Effector memory CD4-positive, alpha-beta T cell (primary cell): ENCODE results near the gene RASA3.

Source experiments
- DNase-seq, 3 donors: peaks; one replicate each; pipeline ENCODE4 v3.0.0-alpha.2; 2020
- H3K27ac ChIP-seq: 2 replicates; pipeline ENCODE4 v1.7.0; 2013; ENCODE audit warnings: mild to moderate bottlenecking, low read length, moderate library complexity; ENCODE audit not compliant: insufficient read depth, poor library complexity, severe bottlenecking
- H3K27me3 ChIP-seq: replicated peaks from 2 replicates; pipeline ENCODE4 v1.7.0; 2013; ENCODE audit warnings: mild to moderate bottlenecking, low read length; ENCODE audit not compliant: insufficient read depth, control insufficient read depth, poor library complexity, severe bottlenecking
- H3K36me3 ChIP-seq: 2 replicates; pipeline ENCODE4 v1.7.0; 2013; ENCODE audit warnings: mild to moderate bottlenecking, low read length, moderate library complexity; ENCODE audit not compliant: control insufficient read depth, insufficient read depth
- H3K4me1 ChIP-seq: 2 replicates; pipeline ENCODE4 v1.7.0; 2013; ENCODE audit warnings: low read length, mild to moderate bottlenecking; ENCODE audit not compliant: control insufficient read depth, insufficient read depth, poor library complexity, severe bottlenecking
- H3K4me3 ChIP-seq: 2 replicates; pipeline ENCODE4 v1.7.0; 2013; ENCODE audit warnings: low read length, low read depth, mild to moderate bottlenecking; ENCODE audit not compliant: insufficient read depth, poor library complexity, severe bottlenecking
- H3K9me3 ChIP-seq: 2 replicates; pipeline ENCODE4 v1.7.0; 2013; ENCODE audit warnings: mild to moderate bottlenecking, low read length, moderate library complexity; ENCODE audit not compliant: control insufficient read depth

The RASA3 gene

DNA sequence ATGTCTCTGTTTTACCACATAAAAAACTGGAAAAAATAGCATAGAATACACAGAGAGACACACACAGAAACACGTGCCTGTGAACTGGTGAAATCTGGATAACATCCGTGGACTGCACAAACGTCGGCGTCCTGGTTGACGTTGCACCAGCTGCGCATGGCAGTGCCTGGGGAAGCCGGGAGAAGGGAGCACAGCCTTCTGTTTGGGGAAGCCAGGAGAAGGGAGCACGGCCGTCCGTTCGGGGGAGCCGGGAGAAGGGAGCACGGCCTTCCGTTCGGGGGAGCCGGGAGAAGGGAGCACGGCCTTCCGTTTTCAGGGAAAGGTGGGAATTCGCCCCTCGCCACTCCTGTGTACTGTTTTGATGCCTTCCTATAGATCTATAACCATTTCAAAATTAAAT, 94.7 kb downstream of the RASA3 start:
- Histone ChIP-seq H3K36me3 (peaks cover 81% of the 10 kb centered on the region), H3K9me3 (no peaks in the 10 kb centered on the region), H3K27me3 (no peaks in the 10 kb centered on the region), H3K4me3 (no peak overlapping the region), H3K27ac (no peak overlapping the region), H3K4me1 (peaks cover 6% of the 10 kb centered on the region)
- DNase-seq: no peak

DNA sequence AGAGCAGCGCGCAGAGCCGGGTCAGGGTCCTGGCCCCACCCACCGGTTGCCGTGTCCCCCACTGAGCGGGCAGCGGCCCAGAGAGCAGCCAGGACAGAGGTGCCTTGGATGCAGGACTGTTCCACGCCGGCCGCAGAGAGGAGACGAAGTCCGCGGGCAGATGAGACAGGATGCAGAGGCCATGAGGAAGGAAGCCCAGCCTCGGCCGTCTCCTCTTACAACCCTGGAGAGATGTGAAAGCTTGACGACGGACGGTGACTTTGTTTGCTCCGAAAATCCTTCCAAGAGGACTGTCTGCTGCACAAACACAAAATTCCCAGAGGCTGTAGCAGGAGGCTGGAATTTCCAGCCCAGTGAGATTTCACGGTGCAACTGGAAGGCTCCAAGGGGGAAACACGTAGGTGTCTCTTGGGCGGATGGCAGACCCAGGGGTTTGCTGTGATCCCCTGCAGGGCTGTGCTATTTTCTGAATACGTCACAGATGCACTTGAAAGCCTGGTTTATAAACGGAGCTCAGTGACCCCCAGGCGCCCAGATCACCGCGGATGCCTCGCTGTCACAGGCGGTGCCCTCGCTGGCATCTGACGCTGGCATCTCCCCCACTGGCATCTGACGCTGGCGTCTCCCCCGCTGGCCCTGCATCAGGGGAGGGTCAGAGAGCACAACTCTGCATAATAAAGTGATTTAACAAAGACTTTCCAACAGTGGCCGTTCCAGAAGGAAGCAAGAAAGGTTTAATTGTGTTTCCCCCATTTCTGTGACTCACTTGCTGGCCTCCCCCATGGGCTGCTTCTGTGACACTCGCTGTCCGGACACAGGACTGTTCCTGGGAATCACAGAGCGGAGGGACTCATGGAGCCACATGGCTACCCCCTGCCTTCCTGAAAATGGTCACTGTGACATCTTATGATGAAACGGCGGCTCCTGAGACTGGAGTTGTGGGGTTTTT, 96.6 kb downstream of the RASA3 start:
- peaks cover 76% of the 10 kb centered on the region for H3K36me3 ChIP-seq
- DNase-seq: no peak
- H3K4me1 ChIP-seq: peaks cover 6% of the 10 kb centered on the region
- H3K27ac ChIP-seq: no peak overlapping the region
- H3K9me3 ChIP-seq: no peaks in the 10 kb centered on the region
- H3K4me3 ChIP-seq: no peak overlapping the region
- no peaks in the 10 kb centered on the region for H3K27me3 ChIP-seq

DNA sequence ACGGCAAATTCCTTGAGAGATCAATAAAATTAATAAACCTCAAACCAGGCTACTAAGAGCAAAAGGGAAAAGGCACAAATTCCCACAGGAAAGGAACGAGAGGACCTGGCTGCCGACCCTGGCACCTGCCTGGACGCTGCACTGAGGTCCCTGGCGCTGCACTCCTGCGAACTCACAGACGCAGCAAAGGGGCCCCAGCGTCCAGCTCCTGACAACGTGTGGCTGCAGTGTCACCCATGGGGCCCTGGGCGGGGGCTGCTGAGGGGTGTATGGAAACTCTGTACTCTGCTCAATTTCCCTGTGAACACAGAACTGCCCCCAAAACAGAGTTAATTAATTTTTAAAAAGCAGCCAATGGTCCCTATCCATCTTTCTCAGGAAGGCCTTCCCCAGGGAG, 97.2 kb downstream of the RASA3 start:
- Histone ChIP-seq H3K36me3 (peaks cover 78% of the 10 kb centered on the region), H3K4me3 (no peak overlapping the region), H3K9me3 (no peaks in the 10 kb centered on the region), H3K27ac (no peak overlapping the region), H3K4me1 (peaks cover 6% of the 10 kb centered on the region), H3K27me3 (no peaks in the 10 kb centered on the region)
- no peak for DNase-seq

DNA sequence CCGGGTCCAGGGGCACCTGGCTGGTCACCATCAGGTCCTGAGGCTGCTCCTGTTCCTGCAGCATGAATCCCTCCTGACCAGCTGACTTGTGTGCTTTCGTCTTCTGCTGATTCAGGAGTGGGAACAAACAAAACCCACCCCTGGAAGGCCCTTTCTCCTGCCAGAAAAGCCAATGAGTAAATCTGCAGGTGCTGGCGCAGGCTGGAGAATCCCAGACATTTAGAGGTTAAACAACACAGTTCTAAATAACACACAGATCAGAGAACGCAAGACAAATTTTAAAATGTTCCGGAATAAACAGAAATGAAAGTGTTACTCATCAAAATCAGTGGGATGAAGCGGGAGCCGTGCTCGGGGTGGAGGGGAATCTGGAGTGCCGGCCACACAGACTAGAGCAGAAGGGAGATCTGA, 97.9 kb downstream of the RASA3 start:
- H3K36me3 ChIP-seq: peaks cover 77% of the 10 kb centered on the region
- no peak for DNase-seq
- H3K27me3 ChIP-seq: no peaks in the 10 kb centered on the region
- no peak overlapping the region for H3K27ac ChIP-seq
- no peak overlapping the region for H3K4me3 ChIP-seq
- H3K4me1 ChIP-seq: peaks cover 6% of the 10 kb centered on the region
- H3K9me3 ChIP-seq: no peaks in the 10 kb centered on the region

DNA sequence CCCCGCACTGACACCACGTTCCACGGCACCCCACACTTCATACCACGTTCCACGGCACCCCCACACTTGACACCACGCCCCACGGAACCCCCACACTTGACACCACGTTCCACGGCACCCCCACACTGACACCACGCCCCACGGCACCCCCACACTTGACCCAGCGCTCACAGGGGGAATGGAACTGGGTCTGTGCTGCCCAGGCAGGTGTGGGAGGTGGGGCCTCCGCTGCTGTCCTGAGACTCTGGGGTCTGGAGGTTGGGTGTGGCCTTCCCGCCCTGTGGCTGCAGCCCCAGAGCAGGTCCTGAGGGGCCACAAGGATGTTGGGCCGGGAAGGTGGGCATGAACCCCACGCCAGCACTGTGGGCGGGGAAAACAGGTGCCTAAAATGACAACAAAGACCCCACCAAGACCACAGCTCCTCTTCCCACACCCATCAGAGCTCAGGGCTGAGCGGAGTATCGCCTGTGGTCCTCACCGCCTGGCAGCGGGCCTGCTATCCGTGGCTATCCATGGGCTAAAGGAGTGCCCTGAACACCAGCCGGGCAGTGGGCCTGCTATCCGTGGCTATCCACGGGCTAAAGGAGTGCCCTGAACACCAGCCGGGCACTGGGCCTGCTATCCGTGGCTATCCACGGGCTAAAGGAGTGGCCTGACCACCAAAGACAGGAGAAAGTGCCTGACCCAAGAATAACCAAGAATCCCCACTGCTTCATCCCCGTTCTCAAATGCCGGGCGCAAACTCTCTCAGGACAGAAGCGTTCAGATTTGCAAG, 98.7 kb downstream of the RASA3 start:
- Histone ChIP-seq H3K27ac (no peak overlapping the region), H3K27me3 (no peaks in the 10 kb centered on the region), H3K4me1 (peaks cover 6% of the 10 kb centered on the region), H3K4me3 (no peak overlapping the region), H3K36me3 (peaks cover 72% of the 10 kb centered on the region), H3K9me3 (no peaks in the 10 kb centered on the region)
- DNase-seq: no peak

DNA sequence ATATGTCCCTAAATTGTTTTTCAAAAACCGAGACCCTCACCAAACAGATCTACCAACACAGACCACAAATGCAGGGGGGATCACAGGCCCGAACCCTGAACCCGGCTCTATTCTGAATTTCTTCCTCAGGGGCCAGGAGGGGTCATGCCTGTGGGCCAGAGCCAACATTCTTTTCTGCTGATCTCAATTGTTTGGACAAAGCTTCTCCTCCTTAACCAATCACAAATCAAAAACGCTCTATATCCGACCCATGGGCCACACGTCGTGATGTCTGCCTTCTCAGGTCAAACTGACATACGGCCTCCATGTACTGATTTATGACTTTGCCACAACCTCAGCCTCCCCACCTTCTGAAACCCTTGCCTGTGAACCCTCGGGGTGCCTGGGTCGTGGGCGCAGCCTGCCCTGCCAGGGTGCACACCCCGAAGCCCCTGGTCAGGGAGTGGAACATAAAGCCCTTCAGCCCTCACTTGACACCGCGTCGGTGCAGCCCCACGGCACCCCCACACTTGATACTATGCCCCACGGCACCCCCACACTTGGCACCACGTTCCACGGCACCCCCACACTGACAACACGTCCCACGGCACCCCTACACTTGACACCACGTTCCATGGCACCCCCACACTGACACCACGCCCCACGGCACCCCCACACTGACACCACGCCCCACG, 100.2 kb downstream of the RASA3 start:
- no peaks in the 10 kb centered on the region for H3K27me3 ChIP-seq
- peaks cover 6% of the 10 kb centered on the region for H3K4me1 ChIP-seq
- H3K36me3 ChIP-seq: peaks cover 72% of the 10 kb centered on the region
- H3K27ac ChIP-seq: no peak overlapping the region
- H3K9me3 ChIP-seq: no peaks in the 10 kb centered on the region
- H3K4me3 ChIP-seq: no peak overlapping the region
- no peak for DNase-seq

DNA sequence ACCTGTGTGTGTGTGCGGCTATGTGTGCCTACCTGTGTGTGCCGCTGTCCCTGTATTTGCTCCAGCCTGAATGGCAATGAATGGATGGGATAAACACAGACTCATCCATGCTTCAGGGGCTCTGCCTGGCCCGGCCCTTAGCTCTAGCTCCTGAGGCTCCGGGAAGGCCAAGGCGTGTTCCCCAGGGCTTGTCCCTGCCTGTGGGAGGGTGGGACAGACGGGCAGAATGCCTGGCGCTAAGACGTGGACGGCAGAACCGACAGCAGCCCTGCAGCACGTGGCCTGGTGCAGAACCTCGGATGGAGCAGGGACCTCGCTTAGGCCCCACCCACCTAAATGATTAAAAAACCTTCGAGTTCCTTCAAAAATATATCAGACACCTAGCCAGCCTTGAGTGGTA, 100.8 kb downstream of the RASA3 start:
- no peak overlapping the region for H3K27ac ChIP-seq
- H3K4me1 ChIP-seq: peaks cover 6% of the 10 kb centered on the region
- H3K9me3 ChIP-seq: no peaks in the 10 kb centered on the region
- H3K27me3 ChIP-seq: no peaks in the 10 kb centered on the region
- peaks cover 72% of the 10 kb centered on the region for H3K36me3 ChIP-seq
- H3K4me3 ChIP-seq: no peak overlapping the region
- DNase-seq: no peak

DNA sequence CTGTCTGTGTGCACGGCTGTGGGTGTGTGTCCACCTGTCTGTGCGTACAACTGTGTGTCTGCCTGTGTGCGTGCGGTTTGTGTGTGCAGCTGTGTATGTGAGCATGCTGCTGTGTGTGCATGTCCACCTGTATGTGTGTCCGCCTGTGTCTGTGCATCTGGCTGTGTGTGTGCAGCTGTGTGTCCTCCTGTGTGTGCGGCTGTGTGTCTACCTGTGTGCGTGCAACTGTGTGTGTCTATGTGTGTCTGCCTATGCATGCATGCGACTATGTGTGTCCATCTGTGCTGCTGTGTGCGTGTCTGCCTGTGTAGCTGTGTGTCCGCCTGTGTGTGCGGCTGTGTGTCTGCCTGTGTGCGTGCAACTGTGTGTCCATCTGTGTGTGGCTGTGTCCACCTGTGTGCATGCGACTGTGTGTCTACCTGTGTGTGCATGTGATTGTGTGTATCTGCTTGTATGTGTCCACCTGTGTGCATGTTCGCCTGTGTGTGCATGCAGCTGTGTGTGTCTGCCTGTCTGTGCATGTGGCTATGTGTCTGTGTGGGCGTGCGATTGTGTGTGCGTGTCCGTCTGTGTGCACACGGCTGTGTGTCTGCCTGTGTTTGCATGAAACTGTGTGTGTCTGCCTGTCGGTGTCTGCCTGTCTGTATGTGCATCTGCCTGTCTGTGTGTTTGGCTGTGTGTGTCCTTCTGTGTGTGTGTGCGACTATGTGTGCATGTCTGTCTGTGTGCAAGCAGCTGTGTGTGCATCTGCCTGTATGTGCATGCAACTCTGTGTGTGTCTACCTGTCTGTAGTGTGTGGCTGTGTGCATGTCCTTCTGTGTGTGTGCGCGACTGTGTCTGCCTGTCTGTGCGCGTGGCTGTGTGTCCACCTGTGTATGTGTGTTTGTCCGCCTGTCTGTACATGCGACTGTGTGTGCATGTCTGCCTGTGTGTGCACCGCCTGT, 101.5 kb downstream of the RASA3 start:
- Histone ChIP-seq H3K27ac (no peak overlapping the region), H3K9me3 (no peaks in the 10 kb centered on the region), H3K27me3 (no peaks in the 10 kb centered on the region), H3K4me3 (no peak overlapping the region), H3K36me3 (peaks cover 74% of the 10 kb centered on the region), H3K4me1 (peaks cover 6% of the 10 kb centered on the region)
- no peak for DNase-seq

DNA sequence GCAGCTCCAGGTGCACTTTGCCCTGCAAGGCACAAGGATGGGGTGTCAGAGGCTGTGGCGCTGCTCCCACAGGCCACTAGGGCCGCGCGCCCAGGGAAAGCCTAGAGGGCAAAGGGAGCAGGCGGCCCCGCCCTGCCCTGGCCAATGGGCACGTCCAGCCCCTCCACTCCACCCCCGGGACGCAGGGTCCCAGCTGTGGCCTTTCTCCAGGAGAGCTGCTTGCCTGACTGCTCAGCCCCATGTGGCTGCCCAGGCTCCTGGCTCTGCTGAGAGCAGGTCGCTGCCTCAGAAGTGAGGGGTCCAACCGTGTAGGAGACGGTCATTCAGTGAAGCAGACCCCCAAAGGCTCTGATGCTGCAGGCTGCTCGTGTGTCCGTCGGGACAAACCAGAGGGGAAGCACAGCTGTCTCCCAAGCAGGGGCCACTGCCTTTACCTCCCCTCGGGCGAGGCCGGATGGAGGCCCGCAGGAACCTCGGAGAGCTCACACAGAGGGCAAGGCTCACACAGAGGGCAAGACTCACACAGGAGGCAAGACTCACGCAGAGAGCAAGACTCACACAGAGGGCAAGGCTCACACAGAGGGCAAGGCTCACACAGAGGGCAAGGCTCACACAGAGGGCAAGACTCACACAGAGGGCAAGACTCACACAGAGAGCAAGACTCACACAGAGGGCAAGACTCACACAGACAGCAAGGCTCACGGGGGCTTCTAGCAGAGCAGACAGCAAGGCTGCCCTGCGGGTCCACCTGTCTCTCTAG, 102.4 kb downstream of the RASA3 start:
- no peak overlapping the region for H3K27ac ChIP-seq
- H3K4me1 ChIP-seq: peaks cover 6% of the 10 kb centered on the region
- H3K27me3 ChIP-seq: no peaks in the 10 kb centered on the region
- H3K9me3 ChIP-seq: no peaks in the 10 kb centered on the region
- no peak overlapping the region for H3K4me3 ChIP-seq
- no peak for DNase-seq
- peaks cover 74% of the 10 kb centered on the region for H3K36me3 ChIP-seq
